Activated naive CD4-positive, alpha-beta T cell treated with anti-CD3 and anti-CD28 coated beads for 36 hours (primary cell): ENCODE measurements around the gene JPH2. TPM values are rescaled to one million over a fixed set of nuclear protein-coding genes. Genes with fewer than 3 reads are reported as not detected.
A peak's percentile ranks its signal among the peaks of the same experiment; 100 is the strongest.

Source experiments
- CTCF ChIA-PET: fragments of 350-600 bp; sonication (Branson Sonifier 250); formaldehyde crosslinking; loops from one replicate; lab custom pipeline; 2021; ENCODE audit warnings: antibody characterized with exemption; lab: Charles Lee
- DNase-seq: peaks from one replicate; pipeline ENCODE4 v3.0.0-alpha.2; 2020
- H3K27ac Mint-ChIP-seq: one replicate; pipeline ENCODE4 v1.8.0; 2021; ENCODE audit warnings: mild to moderate bottlenecking, mixed read lengths
- H3K27me3 Mint-ChIP-seq: one replicate; pipeline ENCODE4 v1.8.0; 2021; ENCODE audit warnings: low read depth, mixed read lengths
- H3K36me3 Mint-ChIP-seq: one replicate; pipeline ENCODE4 v1.8.0; 2021; ENCODE audit warnings: low read depth, mixed read lengths
- H3K4me1 Mint-ChIP-seq: one replicate; pipeline ENCODE4 v1.8.0; 2021; ENCODE audit warnings: low read depth, mixed read lengths
- H3K4me3 Mint-ChIP-seq: one replicate; pipeline ENCODE4 v1.8.0; 2021; ENCODE audit warnings: mild to moderate bottlenecking, moderate library complexity, mixed read lengths
- H3K9me3 Mint-ChIP-seq: one replicate; pipeline ENCODE4 v1.8.0; 2021; ENCODE audit warnings: mixed read lengths
- intact Hi-C: fragments of 100-400 bp; cut with micrococcal nuclease; formaldehyde crosslinking; loops from one replicate; pipeline ENCODE4 v1.15.1; 2023
- total RNA-seq, 2 experiments: library from RNA; stranded (reverse); gene quantifications; one replicate each; pipeline ENCODE4 v1.2.3, GENCODE V29; 2021

The JPH2 gene
- total RNA-seq, 2 experiments from 2014 or later: not detected

DNA sequence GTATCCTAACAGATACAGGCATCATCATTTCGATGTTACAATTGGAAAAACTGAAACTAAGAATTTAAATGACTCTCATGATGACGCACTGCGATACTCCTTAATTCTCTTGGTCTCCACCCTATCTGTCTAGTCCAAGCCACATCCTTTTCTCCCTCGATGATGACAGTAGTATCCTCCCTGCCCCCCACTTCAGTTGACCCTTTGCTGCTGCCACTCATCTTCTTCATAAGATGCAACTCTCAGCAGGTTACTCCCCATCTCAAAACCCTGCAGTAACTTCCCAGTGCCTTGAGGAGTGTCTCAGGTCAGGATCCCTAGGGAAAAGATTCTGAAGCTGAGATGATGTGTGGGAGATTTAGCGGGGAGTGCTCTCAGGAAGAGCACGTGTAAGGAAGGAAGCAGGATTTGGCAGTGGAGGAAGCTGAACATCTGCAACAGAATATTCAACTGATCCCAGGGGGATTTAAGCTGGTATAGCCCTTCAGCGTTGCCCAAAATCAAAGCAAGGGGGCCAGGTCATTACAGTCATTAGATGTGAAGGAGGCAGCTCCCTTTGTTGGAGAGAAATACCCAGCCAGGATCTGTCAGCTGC, 16.1 kb downstream of the JPH2 start:
- H3K27ac Mint-ChIP-seq: no peak overlapping the region
- peaks cover 1% of the 10 kb centered on the region for H3K9me3 Mint-ChIP-seq
- H3K27me3 Mint-ChIP-seq: peaks cover 12% of the 10 kb centered on the region
- intact Hi-C loops: no loop called here
- no peaks in the 10 kb centered on the region for H3K36me3 Mint-ChIP-seq
- no peaks in the 10 kb centered on the region for H3K4me1 Mint-ChIP-seq
- DNase-seq: no peak
- CTCF ChIA-PET: interaction anchor here (4.0 kb wide), 1 partner anchor 19 kb away, joined by 15 read pairs; no protein-coding TSS in a partner anchor
- H3K4me3 Mint-ChIP-seq: no peak overlapping the region

DNA sequence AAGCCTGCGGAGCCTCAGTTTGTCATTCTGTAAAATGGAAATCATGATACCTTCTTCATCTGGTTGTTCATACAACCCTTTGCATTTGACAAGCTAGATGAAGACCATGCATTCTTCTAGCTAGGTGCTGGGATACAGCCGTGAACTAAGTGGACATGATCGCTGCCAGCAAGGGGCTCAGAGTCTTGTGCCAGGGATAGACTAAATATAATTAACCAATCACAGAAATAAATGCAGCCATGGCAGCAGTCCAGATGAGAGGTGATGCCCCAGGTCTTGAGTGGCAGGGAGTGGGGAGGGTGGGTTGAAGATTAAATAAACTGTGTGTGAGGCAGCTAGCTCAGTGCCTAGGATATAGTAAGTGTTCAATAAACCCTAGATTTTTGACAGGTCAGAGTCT, 19.3 kb downstream of the JPH2 start:
- CTCF ChIA-PET: interaction anchor here (1.0 kb wide), 1 partner anchor 51 kb away, joined by 3 read pairs; no protein-coding TSS in a partner anchor
- Mint-ChIP-seq H3K4me3 (no peak overlapping the region), H3K36me3 (no peaks in the 10 kb centered on the region), H3K4me1 (no peaks in the 10 kb centered on the region), H3K9me3 (peaks cover 1% of the 10 kb centered on the region), H3K27ac (no peak overlapping the region), H3K27me3 (peaks cover 24% of the 10 kb centered on the region)
- intact Hi-C loops: no loop called here
- DNase-seq: no peak

DNA sequence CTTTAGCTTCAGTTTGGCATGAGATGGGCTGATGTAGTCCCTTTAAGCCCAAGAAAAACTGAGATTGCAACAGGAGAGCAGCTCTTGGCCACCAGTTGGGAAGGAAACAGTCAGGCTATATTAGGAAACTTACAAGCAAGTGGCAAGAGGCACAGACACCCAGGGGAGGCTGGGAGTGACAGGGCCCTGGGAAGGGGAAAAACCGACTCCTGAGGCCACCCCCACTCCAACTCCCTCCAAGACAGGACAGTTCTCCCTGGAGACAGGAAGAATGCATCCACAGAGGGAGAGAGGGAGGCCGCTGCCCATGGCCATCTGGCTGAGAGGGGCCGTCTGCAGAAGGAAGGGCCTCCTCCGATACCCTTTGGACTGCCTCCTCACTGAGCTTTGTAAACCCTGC, 20.5 kb downstream of the JPH2 start:
- Mint-ChIP-seq H3K4me3 (no peak overlapping the region), H3K36me3 (no peaks in the 10 kb centered on the region), H3K27ac (no peak overlapping the region), H3K9me3 (peaks cover 1% of the 10 kb centered on the region), H3K27me3 (peaks cover 24% of the 10 kb centered on the region), H3K4me1 (no peaks in the 10 kb centered on the region)
- intact Hi-C loops: no loop called here
- CTCF ChIA-PET: no interaction called here
- no peak for DNase-seq

DNA sequence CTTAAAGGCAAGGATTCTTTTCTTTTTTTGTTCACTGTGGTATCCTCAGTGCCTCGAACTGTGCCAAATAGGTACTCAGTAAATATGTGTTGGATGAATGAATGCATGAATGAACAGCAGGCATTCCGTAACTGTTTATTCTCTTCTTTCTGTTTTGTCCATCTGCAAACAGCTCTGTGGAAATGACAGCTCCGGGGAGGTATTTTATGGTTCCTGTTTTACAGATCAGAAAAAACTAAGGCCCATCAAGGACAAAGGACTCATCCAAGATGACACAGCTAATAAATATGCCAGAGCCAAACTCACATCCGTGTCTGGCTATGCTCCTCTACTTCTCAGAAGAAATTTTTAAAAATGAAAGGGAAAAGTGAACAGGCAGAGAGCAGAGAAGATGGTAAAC, 21.0 kb downstream of the JPH2 start:
- no peak for DNase-seq
- CTCF ChIA-PET: no interaction called here
- Mint-ChIP-seq H3K9me3 (peaks cover 1% of the 10 kb centered on the region), H3K4me3 (no peak overlapping the region), H3K27me3 (peaks cover 22% of the 10 kb centered on the region), H3K4me1 (no peaks in the 10 kb centered on the region), H3K27ac (no peak overlapping the region), H3K36me3 (no peaks in the 10 kb centered on the region)
- intact Hi-C loops: no loop called here

DNA sequence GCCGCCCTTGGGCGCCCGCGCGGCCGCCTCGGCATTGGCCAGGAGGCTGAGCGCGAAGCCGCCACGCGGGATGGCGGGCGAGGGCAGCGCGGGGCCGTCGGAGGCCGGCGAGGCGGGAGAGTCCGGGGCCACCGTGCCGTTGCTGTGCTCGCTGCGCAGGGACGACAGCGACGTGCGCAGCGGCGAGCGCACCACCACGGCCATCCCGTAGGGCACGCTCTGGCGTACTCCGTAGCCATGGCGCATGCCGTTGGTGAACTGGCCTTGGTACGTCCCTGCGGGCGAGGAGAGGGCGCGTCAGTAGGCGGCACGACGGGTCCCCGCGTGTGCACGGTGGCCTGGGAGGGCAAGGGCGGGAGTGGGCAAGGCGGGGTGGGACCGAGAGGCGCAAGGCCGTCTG, 26.9 kb downstream of the JPH2 start:
- intact Hi-C loops: no loop called here
- Mint-ChIP-seq H3K36me3 (no peaks in the 10 kb centered on the region), H3K4me1 (no peaks in the 10 kb centered on the region), H3K9me3 (no peaks in the 10 kb centered on the region), H3K4me3 (no peak overlapping the region), H3K27ac (no peak overlapping the region), H3K27me3 (peaks cover 28% of the 10 kb centered on the region)
- DNase-seq: no peak
- CTCF ChIA-PET: interaction anchor here (1.1 kb wide), 1 partner anchor 19 kb away, joined by 3 read pairs; no protein-coding TSS in a partner anchor

DNA sequence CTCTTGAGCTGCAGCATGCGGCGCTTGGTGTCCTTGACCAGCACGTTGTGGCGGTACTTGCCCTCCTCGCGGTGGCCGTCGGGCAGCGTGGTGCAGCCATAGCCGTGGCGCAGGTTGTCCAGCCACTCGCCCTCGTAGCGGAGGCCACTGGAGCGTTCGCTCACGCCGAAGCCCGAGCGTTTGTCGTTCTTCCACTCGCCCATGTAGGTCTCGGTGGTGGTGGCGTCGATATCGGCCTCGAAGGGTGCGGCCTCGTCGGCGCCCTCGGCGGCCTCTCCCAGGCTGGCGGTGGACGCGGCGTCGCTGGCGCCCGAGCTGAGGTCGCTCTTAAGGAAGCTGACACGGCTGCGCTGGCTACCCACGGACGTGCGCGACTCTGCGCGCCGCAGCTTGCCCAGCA, 27.3 kb downstream of the JPH2 start:
- H3K9me3 Mint-ChIP-seq: no peaks in the 10 kb centered on the region
- H3K27me3 Mint-ChIP-seq: peaks cover 28% of the 10 kb centered on the region
- intact Hi-C loops: no loop called here
- H3K4me3 Mint-ChIP-seq: no peak overlapping the region
- DNase-seq: no peak
- H3K36me3 Mint-ChIP-seq: no peaks in the 10 kb centered on the region
- H3K27ac Mint-ChIP-seq: no peak overlapping the region
- CTCF ChIA-PET: no interaction called here
- no peaks in the 10 kb centered on the region for H3K4me1 Mint-ChIP-seq

DNA sequence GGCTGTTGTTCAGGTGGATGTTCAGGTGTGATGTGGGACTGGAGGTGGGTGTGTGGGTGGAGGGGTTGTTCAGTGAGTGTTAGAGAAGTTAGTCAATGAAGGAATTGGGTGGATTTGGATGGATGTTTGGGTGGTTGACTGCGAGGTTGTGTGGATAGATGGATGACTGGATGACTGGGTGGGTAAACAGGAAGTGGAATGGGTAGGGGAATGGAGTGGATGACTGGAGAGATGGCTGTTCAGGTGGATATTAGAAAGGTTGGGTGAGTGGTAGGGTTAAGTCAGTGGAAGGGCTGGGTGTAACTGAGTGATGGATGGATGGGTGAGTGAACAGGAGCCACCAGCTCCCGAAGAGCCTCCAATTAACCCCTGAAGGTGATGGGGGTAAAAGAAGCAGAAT, 27.9 kb downstream of the JPH2 start:
- Mint-ChIP-seq H3K27me3 (peaks cover 25% of the 10 kb centered on the region), H3K9me3 (no peaks in the 10 kb centered on the region), H3K36me3 (no peaks in the 10 kb centered on the region), H3K4me3 (no peak overlapping the region), H3K27ac (no peak overlapping the region), H3K4me1 (no peaks in the 10 kb centered on the region)
- CTCF ChIA-PET: no interaction called here
- intact Hi-C loops: no loop called here
- DNase-seq: no peak

DNA sequence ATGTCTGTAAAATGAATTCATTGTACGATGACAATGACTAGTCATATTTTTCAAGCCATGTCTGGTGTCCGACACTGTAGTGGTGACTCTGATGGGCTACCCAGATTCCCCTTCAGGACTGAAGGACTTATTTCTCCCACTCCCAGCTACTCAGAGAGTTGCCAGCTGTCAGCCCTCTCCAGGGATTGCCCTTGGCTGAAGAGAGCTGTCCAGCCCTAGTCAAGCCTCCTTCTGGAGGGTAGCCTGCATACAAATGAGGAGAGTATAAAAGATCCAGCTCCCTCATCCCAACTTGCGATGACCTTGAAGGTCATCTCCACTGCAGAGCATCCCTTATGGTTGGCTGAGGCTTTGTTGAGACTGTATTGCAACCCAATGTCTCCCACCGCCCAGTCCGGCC, 29.9 kb downstream of the JPH2 start:
- H3K4me1 Mint-ChIP-seq: peaks cover 13% of the 10 kb centered on the region
- peaks cover 16% of the 10 kb centered on the region for H3K27me3 Mint-ChIP-seq
- H3K36me3 Mint-ChIP-seq: no peaks in the 10 kb centered on the region
- CTCF ChIA-PET: no interaction called here
- no peaks in the 10 kb centered on the region for H3K9me3 Mint-ChIP-seq
- no peak overlapping the region for H3K27ac Mint-ChIP-seq
- intact Hi-C loops: no loop called here
- no peak for DNase-seq
- no peak overlapping the region for H3K4me3 Mint-ChIP-seq

DNA sequence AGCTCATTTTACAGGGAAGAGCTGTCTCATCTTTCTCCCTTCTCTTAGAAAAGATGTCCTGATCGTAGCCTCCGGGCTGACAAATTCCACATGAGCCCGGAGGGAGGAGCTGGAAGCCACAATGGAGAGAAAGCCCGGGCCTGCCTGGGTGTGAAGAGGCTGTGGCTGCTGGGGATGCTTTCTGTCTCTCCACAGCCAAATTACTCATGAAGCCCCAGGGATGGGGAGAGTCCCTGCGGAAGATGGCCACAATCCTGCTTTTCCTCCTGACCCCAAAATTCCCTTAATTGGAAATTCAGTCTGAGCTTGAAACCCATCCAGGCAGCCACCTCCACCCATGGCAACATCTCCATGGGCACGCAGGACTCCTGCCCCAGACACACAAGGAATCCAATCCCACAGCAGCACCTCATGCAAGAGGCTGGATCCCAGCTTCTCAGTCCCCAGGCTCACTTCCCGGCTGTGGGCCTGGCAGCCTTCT, 32.4 kb downstream of the JPH2 start:
- CTCF ChIA-PET: interaction anchor here (0.6 to 2.2 kb wide), 3 partner anchors 33 to 41 kb away, joined by 3 to 7 read pairs (median 7); no protein-coding TSS in a partner anchor
- H3K9me3 Mint-ChIP-seq: no peaks in the 10 kb centered on the region
- H3K27ac Mint-ChIP-seq: no peak overlapping the region
- intact Hi-C loops: no loop called here
- no peak overlapping the region for H3K4me3 Mint-ChIP-seq
- no peaks in the 10 kb centered on the region for H3K36me3 Mint-ChIP-seq
- H3K27me3 Mint-ChIP-seq: peaks cover 10% of the 10 kb centered on the region
- H3K4me1 Mint-ChIP-seq: peaks cover 13% of the 10 kb centered on the region
- DNase-seq: no peak

DNA sequence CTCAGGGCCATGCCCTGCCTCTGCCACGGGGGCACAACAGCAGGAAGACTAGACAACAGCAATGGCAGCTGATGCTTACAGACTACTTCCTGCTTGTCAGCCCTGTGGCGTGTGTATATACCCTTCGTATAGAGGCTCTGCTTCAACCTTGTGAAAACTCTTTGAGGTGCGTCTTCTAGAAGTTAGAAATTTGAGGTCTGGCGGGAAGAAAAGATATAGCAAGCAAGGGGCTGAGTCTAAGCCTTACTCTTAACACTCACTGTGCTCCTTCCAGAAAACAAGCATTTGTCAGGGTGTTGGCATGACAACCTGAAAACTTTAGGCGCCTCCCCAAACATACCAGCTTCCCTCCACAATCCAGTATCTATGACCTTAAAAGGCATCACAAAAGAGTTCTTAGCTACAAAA, 33.3 kb downstream of the JPH2 start:
- Mint-ChIP-seq H3K9me3 (no peaks in the 10 kb centered on the region), H3K27ac (peak overlapping the region; percentile 66), H3K4me3 (no peak overlapping the region), H3K27me3 (peaks cover 4% of the 10 kb centered on the region), H3K4me1 (peaks cover 13% of the 10 kb centered on the region), H3K36me3 (no peaks in the 10 kb centered on the region)
- intact Hi-C loops: no loop called here
- DNase-seq: peak; percentile 33
- CTCF ChIA-PET: interaction anchor here (0.6 to 2.2 kb wide), 2 partner anchors 29 to 36 kb away, joined by 3 to 7 read pairs; no protein-coding TSS in a partner anchor

DNA sequence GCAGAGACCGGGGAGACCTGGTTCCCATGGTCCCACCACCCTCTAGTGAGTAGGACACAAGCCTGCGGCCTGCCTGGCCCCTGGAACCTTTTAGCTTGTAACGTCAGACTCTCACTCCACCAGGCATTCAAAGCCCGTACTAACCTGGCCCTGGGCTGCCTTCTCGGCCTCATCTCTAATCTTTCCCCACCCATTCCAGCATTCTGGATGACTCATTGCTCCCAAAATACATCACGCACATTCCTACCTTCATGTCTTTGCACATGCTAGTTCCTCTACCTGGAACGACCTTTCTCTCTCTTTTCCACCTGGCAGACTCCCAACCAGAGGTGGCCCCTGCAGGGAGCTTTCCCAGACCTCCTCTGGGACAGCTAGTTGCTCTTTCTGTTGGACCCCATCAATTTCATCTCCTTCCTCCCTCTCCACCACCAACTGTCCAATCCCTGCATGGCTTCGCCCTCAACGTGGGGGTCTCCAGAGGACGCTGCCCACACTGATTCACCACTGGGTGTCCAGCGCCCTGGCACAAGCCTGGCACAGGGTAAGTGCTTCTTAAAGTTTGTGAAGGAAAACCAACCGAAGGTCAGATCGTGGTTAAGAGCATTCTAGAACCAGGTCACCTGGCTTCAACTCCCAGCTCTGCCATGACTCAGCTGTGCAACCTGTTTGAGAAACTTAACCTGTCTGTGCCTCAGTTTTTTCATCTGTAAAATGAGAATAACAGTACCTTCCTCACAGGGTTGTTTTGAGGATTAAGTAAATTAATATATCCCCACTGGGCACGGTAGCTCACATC, 35.2 kb downstream of the JPH2 start:
- Mint-ChIP-seq H3K27me3 (no peaks in the 10 kb centered on the region), H3K27ac (no peak overlapping the region), H3K36me3 (no peaks in the 10 kb centered on the region), H3K4me3 (no peak overlapping the region), H3K9me3 (no peaks in the 10 kb centered on the region), H3K4me1 (peaks cover 13% of the 10 kb centered on the region)
- intact Hi-C loops: no loop called here
- no peak for DNase-seq
- CTCF ChIA-PET: no interaction called here

DNA sequence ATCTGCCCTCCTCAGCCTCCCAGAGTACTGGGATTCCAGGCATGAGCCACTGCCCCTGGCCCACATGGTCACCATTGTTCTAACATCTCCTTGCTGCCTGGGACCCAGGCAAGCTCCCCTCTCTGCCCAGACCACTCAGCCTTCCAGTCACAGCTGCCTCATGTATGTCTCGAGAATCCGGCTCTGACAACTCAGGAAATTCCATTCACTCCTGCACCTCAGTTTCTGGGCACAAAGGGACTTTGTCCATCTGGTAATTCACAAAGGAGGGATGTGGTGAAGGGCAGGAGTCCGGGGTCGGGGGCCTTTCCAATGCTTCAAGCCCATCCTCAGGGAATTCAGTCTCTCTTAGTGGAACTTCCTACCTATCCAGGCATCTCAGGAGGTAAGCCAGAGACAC, 40.7 kb downstream of the JPH2 start:
- no peak overlapping the region for H3K27ac Mint-ChIP-seq
- intact Hi-C loops: no loop called here
- H3K4me3 Mint-ChIP-seq: no peak overlapping the region
- H3K4me1 Mint-ChIP-seq: no peaks in the 10 kb centered on the region
- H3K36me3 Mint-ChIP-seq: no peaks in the 10 kb centered on the region
- no peaks in the 10 kb centered on the region for H3K27me3 Mint-ChIP-seq
- H3K9me3 Mint-ChIP-seq: no peaks in the 10 kb centered on the region
- DNase-seq: no peak
- CTCF ChIA-PET: no interaction called here
